ENCODE results near the gene VASH2. TPM values are rescaled to one million over a fixed set of nuclear protein-coding genes. Genes with fewer than 3 reads are reported as not detected.

Gene VASH2
- total RNA-seq, 1 donor from 2014 or later: 75.0 TPM

GRCh38 chr1:213032651-213033050 lies 82.3 kb downstream of the VASH2 start:
- DNase-seq (ENCODE audit: low read depth): no peak

- no peak for DNase-seq (ENCODE audit: low read depth)
Observed at GRCh38 chr1:213034713-213035112, 84.4 kb downstream of the VASH2 start.

GRCh38 chr1:213035573-213035972 lies 85.2 kb downstream of the VASH2 start:
- DNase-seq (ENCODE audit: low read depth): no peak

Other genes with a start within 250 kb of the VASH2 start
- 17.5 and 23.8 TPM in 2 replicates for gene NSL1, start 158.8 kb upstream of the VASH2 start, total RNA-seq
- gene TATDN3, start 158.6 kb upstream of the VASH2 start, total RNA-seq: 11.9 and 33.5 TPM in 2 replicates
- gene SPATA45, start 102.9 kb upstream of the VASH2 start, total RNA-seq: not detected in 2 replicates
- gene FLVCR1, start 92.3 kb upstream of the VASH2 start, total RNA-seq: 3.0 TPM in 2 replicates
- 36.3 and 59.0 TPM in 2 replicates for gene ANGEL2, start 65.3 kb downstream of the VASH2 start, total RNA-seq
- 28.6 and 36.6 TPM in 2 replicates for gene RPS6KC1, start 100.7 kb downstream of the VASH2 start, total RNA-seq

Measured in myocyte (in vitro differentiated cells).